Cardiac fibroblast (primary cell): ENCODE results near the gene STAB1.

Experiments used
- DNase-seq, 2 donors: peaks; one replicate each; pipeline versions ENCODE4 v3.0.0 to v3.0.0-alpha.2; 2010; ENCODE audit warnings: low read depth in 2 of 2
- H3K4me3 ChIP-seq, 2 donors: replicated peaks in 1 of 2; 1 replicate in 1 of 2; 2 replicates in 1 of 2; pipeline ENCODE4 v1.5.1; 2011; ENCODE audit warnings: low read depth in 2 of 2, low read length in 2 of 2, mild to moderate bottlenecking in 2 of 2, moderate library complexity in 1 of 2
- TF ChIP-seq, protein P1 (sequence below): IDR thresholded peaks from one replicate; pipeline ENCODE4 v1.5.1; 2011; ENCODE audit warnings: low read depth, mild to moderate bottlenecking, low read length, inconsistent platforms

STAB1 gene

DNA sequence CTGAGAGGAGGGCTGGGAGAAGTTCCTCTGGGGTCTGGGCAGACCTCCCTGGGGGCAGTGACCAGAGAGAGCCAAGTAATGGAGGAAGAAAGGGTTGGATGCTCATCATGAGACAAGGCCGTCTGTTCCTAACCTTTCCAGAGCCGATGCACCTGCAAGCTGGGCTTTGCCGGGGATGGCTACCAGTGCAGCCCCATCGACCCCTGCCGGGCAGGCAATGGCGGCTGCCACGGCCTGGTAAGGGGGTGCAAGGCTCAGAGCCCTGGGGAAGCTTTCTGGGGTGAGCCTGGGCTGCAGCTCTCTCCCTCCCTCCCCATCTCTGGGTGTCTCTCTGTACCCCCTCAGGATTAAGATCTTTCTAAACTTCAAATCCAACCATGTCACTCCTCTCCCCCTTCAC lies 16.4 kb downstream of the STAB1 start:
- no peak overlapping the region for H3K4me3 ChIP-seq
- TF ChIP-seq, protein P1, sequence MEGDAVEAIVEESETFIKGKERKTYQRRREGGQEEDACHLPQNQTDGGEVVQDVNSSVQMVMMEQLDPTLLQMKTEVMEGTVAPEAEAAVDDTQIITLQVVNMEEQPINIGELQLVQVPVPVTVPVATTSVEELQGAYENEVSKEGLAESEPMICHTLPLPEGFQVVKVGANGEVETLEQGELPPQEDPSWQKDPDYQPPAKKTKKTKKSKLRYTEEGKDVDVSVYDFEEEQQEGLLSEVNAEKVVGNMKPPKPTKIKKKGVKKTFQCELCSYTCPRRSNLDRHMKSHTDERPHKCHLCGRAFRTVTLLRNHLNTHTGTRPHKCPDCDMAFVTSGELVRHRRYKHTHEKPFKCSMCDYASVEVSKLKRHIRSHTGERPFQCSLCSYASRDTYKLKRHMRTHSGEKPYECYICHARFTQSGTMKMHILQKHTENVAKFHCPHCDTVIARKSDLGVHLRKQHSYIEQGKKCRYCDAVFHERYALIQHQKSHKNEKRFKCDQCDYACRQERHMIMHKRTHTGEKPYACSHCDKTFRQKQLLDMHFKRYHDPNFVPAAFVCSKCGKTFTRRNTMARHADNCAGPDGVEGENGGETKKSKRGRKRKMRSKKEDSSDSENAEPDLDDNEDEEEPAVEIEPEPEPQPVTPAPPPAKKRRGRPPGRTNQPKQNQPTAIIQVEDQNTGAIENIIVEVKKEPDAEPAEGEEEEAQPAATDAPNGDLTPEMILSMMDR = no peak

DNA sequence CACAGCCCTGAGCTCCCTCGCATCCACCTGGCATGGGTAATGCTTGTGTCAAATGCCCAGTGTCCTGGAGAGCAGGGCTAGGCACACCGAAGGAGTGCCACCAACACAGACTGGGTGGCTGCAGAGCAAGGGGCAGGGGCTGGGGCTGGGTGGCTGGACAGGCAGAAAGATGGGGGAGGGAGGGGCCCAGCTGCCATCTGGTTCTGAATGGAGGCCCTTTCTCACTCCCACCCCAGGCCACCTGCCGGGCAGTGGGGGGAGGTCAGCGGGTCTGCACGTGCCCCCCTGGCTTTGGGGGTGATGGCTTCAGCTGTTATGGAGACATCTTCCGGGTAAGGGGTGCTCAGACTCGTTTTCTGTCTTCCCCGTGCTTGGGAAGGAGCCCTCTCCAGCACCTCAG lies 17.0 kb downstream of the STAB1 start:
- DNase-seq = no peak
- TF ChIP-seq, protein P1 = no peak
- no peak overlapping the region for H3K4me3 ChIP-seq

More for the DNA sequence above, 16.4 kb downstream of the STAB1 start:
- DNase-seq = no peak

DNA sequence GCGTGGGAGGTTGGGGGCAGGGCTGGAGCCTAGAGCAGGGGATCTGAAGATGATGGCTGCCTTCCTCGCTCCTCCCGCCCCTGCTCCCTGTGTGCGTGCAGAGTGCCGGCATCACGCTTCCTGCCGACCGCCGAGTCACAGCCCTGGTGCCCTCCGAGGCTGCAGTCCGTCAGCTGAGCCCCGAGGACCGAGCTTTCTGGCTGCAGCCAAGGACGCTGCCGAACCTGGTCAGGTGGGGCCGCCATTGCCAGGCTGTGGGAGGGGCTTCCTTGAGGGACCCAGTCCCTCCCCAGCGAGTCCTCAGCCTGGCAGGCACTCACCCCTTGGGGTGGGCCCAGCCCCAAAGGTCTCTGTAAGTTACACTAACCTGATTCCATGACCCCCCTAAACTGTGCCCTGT lies 17.6 kb downstream of the STAB1 start:
- DNase-seq = no peak
- TF ChIP-seq, protein P1 = no peak
- H3K4me3 ChIP-seq = no peak overlapping the region

DNA sequence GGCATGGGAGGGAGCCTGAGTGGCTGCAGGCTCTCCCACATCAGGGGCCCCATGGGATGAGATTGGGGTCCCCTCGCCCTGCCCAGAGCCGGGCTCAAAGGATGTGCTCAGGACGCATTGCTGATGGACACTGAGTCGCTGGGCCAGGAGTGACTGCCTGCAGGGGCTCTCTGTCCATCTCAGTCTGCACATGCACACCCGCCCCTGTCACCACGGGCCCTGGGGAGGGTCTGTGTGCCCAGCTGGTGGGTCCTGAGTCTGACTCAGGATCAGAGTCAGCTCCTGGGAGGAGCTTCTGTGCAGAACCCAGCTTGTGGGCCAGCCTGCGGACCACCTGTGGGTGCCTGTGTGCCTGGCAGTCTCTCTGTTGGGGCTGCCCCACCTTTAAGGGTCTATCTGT lies 18.1 kb downstream of the STAB1 start:
- DNase-seq = no peak
- TF ChIP-seq, protein P1 = no peak
- no peak overlapping the region for H3K4me3 ChIP-seq

DNA sequence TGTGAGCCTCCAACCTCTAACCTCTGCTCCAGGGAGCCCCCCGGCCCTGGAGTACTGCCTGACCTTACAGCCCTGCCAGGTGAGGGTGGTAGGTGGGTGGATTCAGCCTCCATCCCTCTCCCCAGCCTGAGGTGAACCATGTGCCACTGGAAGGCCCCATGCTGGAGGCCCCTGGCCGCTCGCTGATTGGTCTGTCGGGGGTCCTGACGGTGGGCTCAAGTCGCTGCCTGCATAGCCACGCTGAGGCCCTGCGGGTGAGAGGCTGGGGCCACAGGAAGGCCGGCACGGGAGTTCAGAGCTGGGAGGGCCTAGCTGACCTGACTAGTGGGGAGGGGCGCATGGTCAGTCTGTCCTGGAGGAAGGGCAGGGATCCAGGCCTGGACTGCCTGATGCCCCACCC lies 19.4 kb downstream of the STAB1 start:
- TF ChIP-seq, protein P1 = no peak
- DNase-seq = no peak
- no peak overlapping the region for H3K4me3 ChIP-seq

DNA sequence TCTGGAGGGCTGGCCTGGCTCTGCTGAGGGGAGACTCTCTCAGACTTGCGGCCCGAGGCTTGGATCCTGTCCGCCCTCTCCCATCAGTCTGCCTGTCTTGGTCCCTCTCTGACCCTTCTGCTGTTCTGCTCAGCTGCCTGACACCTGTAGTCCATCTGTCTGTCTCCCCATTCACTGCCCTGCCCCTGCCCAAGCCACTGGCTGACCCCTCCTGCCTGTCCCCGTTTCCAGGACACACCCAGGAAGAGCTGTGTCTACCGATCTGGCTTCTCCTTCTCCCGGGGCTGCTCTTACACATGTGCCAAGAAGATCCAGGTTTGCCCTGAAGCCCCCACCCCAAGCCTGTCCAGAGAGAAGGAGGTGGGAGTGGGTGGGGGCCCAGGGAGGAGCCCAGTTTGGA lies 20.1 kb downstream of the STAB1 start:
- TF ChIP-seq, protein P1 = no peak
- no peak for DNase-seq
- H3K4me3 ChIP-seq = no peak overlapping the region

DNA sequence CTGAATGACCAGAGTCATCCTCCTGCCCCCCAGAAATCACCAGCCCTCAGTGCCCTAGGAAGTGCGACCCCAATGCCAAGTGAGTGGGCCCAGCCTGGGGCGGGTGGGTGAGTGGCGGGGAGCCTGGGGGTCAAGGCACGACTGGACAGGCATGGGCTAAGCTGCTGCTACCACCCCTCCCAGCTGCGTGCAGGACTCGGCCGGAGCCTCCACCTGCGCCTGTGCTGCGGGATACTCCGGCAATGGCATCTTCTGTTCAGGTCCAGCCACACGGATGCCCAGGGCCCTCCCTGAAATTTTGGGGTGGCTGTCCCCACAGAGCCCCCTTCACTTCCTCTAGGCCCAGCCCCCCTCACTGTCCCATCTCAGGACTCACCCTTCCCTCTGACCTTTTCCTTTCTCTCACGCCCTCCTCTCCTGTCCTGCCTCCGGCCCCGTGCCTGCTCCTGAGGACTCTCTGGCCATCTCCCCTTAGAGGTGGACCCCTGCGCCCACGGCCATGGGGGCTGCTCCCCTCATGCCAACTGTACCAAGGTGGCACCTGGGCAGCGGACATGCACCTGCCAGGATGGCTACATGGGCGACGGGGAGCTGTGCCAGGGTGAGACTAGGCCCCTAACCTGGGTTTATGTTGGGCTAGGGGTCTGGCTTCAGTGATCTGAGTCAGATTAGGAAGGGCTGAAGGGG lies 21.5 kb downstream of the STAB1 start:
- TF ChIP-seq, protein P1 = no peak
- no peak for DNase-seq
- H3K4me3 ChIP-seq = no peak overlapping the region
